HG03103 (cell line): ENCODE measurements around the gene STIM1.
A peak's percentile ranks its signal among the peaks of the same experiment; 100 is the strongest.
"Not testable (repeated sequence)": the region's sequence is repeated elsewhere in the genome, so short reads cannot be mapped to it uniquely, and the experiment has no call there.

Source experiments
- ATAC-seq: cut with Tn5 transposase; IDR thresholded peaks from one replicate; pipeline ENCODE4 v1.9.1; 2021; ENCODE audit warnings: low read depth; ENCODE audit not compliant: unreplicated experiment

STIM1 gene

GRCh38 chr11:3854977-3855807 is at the start of gene STIM1:
TSS of gene STIM1 (plus strand) at chr11:3855664. CDS start at chr11:3856271, 607 bp downstream.
- peak; percentile 51 for ATAC-seq

DNA sequence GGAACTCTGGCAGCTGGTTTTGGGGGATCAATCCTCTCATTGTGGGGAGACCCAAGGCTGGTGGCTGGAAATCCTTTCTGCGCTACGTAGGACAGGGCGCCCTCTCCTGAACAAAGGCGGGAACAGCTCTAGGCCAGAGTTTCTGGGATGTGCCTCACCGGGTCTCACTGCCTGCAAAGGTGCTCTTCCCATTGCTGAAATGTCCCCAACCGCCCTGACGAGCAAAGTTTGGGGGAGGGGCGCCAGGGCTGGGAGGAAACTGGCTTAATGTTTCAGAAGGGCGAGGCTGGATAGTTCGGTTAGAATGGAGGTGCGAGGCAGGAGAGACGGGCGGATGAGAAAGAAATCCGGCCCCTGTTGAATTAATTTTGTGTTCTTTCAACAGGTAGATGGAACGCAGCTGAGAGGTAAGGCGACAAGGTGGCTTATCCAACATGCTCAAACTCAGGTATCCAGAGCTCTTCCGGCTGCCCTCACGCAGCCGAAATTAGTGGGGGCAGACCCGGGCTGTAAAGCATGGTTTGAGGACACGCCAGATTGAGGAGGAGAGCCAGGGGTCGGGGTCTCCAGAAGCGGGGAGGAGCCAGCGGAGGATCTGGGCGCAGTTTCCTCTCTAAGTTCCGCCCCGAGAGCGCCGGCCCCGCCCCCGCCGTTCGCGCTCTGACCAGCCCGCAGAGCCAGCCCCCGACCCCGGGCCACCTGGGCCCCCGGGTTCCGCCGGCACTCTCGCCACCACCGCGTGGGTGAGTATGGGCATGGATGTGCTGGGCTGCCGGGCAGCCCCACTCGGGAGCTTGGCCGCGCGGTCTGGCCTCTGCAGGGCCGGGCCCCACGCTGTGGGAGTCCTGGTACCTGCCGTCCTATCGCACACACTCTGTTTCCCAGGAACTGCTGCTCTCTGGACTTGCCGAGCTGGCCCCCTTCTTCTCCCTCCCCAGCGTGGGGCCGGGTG is 47.3 kb upstream of the STIM1 start, which contains the start of gene PGAP2:
PGAP2 (plus strand) TSS at position 652 of the 952 bp plus-strand sequence. CDS start 2,700 bp downstream, outside the sequence.
- peak; percentile 67 for ATAC-seq

GRCh38 chr11:3808861-3809623 is 46.4 kb upstream of the STIM1 start:
- ATAC-seq = peak; percentile 67

- no peak for ATAC-seq
These were observed 45.9 kb upstream of the STIM1 start for GRCh38 chr11:3809624-3809928.

DNA sequence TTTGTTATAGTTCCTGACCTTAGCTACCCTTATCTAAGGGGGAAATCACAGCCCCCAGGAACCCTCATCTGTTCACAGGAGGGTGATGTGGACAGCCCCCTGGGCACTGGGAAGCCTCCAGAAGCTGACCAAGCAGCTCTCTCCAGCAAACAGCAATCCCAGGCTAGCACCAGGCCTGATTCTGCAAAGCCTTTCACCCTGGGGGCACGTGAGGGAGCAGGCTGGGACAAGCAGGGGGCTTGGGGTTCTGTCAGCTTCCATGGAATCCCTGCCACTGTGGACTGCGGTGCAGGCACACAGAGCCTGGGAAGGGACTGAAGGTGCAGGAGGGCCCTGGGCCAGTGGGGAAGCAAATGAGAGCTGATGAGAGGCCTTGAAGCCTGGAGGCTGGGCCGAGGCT is 45.0 kb upstream of the STIM1 start:
- no peak for ATAC-seq

DNA sequence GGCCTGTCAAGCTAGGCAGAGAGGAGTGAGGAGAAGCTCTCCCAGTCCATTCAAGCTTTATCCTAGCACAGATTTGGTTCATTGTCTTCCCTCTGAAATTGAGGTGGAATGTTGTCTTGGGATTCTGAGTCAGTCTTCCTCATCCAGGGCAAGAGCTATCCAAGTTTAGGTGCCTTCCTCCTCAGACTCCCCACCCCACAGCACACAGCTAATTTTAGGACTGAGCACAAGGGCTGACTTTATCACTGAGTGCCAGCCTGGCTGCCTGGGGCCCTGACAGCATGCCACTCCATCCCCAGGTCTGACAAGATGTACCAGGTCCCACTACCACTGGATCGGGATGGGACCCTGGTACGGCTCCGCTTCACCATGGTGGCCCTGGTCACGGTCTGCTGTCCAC is 44.5 kb upstream of the STIM1 start:
- no peak for ATAC-seq

DNA sequence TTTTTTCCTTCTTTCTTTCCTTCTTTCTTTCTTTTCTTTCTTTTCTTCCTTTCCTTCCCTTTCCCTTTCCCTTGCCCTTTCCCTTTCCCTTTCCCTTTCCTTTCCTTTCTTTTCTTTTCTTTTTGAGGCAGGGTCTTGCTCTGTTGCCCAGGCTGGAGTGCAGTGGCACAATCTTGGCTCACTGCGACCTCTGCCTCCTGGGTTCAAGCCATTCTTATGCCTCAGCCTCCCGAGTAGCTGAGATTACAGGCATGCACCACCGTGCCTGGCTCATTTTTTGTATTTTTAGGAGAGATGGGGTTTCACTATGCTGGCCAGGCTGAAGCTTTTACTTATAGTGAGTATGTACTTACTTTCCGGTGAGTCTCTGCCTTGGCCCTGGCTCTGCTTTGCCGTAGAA is 40.6 kb upstream of the STIM1 start:
- not testable (repeated sequence) for ATAC-seq

DNA sequence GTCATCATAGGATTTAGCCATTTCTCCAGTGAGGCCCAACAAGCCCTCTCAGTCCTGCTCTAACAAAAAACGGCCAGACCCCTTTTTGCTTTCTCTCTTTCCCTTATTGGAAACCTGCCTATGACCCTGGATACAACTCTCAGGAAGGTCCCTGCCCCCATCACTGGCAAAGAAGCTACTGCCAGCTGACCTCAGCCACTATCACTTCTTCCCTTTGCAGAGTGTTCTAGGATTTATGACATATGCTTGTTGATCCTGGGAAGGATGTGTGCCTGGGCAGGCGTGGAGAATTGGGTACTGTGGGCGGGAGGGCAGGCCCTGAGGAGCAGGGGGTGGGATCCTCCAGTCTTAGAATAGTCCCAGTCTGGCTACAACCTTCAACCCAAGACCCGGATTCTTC is 39.6 kb upstream of the STIM1 start:
- no peak for ATAC-seq

DNA sequence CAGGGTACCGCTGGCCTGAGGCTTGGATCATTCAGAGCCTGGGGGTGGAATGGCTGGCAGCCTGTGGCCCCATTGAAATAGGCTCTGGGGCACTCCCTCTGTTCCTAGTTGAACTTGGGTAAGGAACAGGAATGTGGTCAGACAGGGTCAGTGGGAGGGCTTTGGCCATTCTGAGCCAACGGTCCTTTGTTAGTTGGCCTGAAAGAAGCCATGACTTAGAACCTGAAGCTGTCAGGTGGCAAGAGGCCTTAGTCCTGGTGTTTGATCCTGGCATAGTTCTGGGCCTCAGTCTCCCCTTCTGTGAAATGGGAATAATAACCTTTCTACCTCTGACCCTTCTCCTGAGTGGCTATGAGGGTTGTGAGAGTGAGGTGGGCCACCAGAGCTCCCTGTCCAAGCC is 38.8 kb upstream of the STIM1 start:
- no peak for ATAC-seq

GRCh38 chr11:3817181-3817800 is 38.2 kb upstream of the STIM1 start:
- ATAC-seq = no peak

- no peak for ATAC-seq
These were observed 34.5 kb upstream of the STIM1 start for GRCh38 chr11:3820971-3821370.

DNA sequence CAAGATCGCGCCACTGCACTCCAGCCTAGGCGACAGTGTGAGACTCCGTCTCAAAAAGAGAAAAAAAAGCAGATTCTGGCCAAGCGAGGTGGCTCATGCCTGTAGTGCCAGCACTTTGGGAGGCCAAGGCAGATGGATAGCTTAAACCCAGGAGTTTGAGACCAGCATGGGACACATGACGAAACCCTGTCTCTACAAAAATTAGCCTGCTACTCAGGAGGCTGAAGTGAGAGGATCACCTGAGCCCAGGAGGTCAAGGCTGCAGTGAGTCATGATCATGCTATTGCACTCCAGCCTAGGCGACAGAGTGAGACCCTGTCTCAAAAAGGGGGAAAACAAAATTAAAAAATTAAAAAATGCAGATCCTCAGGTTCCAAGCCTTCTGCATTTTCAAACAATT is 33.2 kb upstream of the STIM1 start:
- ATAC-seq = no peak

- no peak for ATAC-seq
These were observed 32.2 kb upstream of the STIM1 start for GRCh38 chr11:3823303-3823702.

- no peak for ATAC-seq
These were observed 31.5 kb upstream of the STIM1 start for GRCh38 chr11:3823762-3824506.

GRCh38 chr11:3824714-3825472 is 30.6 kb upstream of the STIM1 start:
- ATAC-seq = no peak

GRCh38 chr11:3825473-3826154 is 29.9 kb upstream of the STIM1 start:
- ATAC-seq = no peak

- no peak for ATAC-seq
These were observed 28.7 kb upstream of the STIM1 start for GRCh38 chr11:3826721-3827120.

DNA sequence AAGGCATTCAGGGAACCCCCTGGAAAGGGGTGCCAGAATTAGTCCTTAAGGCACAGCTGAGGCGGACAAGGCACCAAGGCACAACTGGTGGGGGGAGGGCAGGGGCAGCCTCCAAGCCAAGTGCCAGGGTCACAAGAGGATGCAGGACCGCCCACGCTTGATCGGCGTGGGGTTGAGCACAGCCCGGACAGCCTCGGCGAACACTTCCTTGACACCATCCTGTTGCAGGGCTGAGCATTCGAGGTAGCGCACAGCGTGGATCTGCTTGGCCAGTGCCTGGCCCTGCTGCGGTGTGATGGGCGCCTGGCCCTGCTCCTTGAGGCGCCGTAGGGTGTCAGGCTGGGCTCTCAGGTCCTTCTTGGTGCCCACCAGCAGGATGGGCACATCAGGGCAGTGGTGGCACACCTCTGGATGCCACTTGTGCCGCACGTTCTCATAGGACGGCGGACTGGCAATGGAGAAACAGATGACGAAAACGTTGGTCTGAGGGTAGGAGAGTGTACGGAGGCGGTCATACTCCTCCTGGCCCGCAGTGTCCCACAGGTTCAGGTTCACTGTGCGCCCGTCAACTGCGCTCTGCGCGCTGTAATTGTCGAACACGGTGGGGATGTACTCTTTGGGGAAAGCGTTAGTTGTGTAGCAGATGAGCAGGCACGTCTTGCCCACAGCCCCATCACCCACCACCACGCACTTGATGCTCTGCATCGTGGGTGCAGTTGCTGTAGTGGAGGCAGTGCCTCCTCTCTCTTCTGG is 27.9 kb upstream of the STIM1 start:
- ATAC-seq = no peak
